ENCODE results near the gene TXNDC5. TPM values are rescaled to one million over a fixed set of nuclear protein-coding genes. Genes with fewer than 3 reads are reported as not detected.
"Not testable (repeated sequence)": the region's sequence is repeated elsewhere in the genome, so short reads cannot be mapped to it uniquely, and the experiment has no call there.

TXNDC5 gene
- total RNA-seq, 3 donors from 2014 or later: 123 to 191 (median 165) TPM

GRCh38 chr6:7901780-7902179 is 8.8 kb downstream of the TXNDC5 start:
- Histone ChIP-seq H3K27ac (no peak overlapping the region), H3K4me3 (no peak overlapping the region), H3K36me3 (no peaks in the 10 kb centered on the region), H3K9me3 (no peaks in the 10 kb centered on the region), H3K4me1 (no peaks in the 10 kb centered on the region), H3K27me3 (no peaks in the 10 kb centered on the region)
- no peak for DNase-seq (ENCODE audit: low spot score in 2 of 2)
- intact Hi-C loops (cut with DNase I; ENCODE audit: low total_unique reads): no loop called here
- TF ChIP-seq CTCF (IDR thresholded peaks at IDR 0.05) (no peak), POLR2AphosphoS5 (IDR thresholded peaks at IDR 0.05) (no peak), POLR2A (IDR thresholded peaks at IDR 0.05) (no peak)

GRCh38 chr6:7901056-7901455 is 9.5 kb downstream of the TXNDC5 start:
- intact Hi-C loops (cut with DNase I; ENCODE audit: low total_unique reads): no loop called here
- H3K9me3 ChIP-seq: no peaks in the 10 kb centered on the region
- H3K36me3 ChIP-seq: no peaks in the 10 kb centered on the region

GRCh38 chr6:7900621-7901020 is 10.0 kb downstream of the TXNDC5 start:
- Histone ChIP-seq H3K4me1 (no peaks in the 10 kb centered on the region), H3K36me3 (no peaks in the 10 kb centered on the region), H3K27me3 (no peaks in the 10 kb centered on the region), H3K9me3 (no peaks in the 10 kb centered on the region), H3K27ac (no peak overlapping the region), H3K4me3 (no peak overlapping the region)
- TF ChIP-seq POLR2AphosphoS5 (IDR thresholded peaks at IDR 0.05): no peak
- no peak for TF ChIP-seq CTCF (IDR thresholded peaks at IDR 0.05)
- no peak for TF ChIP-seq POLR2A (IDR thresholded peaks at IDR 0.05)
- no peak for DNase-seq (ENCODE audit: low spot score in 2 of 2)
- intact Hi-C loops (cut with DNase I; ENCODE audit: low total_unique reads): no loop called here

More at GRCh38 chr6:7901056-7901455, 9.5 kb downstream of the TXNDC5 start:
- DNase-seq (ENCODE audit: low spot score in 2 of 2): no peak
- H3K27ac ChIP-seq: no peak overlapping the region
- H3K4me3 ChIP-seq: no peak overlapping the region
- TF ChIP-seq POLR2AphosphoS5 (IDR thresholded peaks at IDR 0.05): no peak
- TF ChIP-seq POLR2A (IDR thresholded peaks at IDR 0.05): no peak
- no peak for TF ChIP-seq CTCF (IDR thresholded peaks at IDR 0.05)
- H3K4me1 ChIP-seq: no peaks in the 10 kb centered on the region
- H3K27me3 ChIP-seq: no peaks in the 10 kb centered on the region

GRCh38 chr6:7899889-7900213 is 10.7 kb downstream of the TXNDC5 start:
- Histone ChIP-seq H3K9me3 (no peaks in the 10 kb centered on the region), H3K4me1 (no peaks in the 10 kb centered on the region), H3K27ac (no peak overlapping the region), H3K4me3 (no peak overlapping the region), H3K36me3 (peaks cover 1% of the 10 kb centered on the region), H3K27me3 (no peaks in the 10 kb centered on the region)
- no peak for TF ChIP-seq POLR2A (IDR thresholded peaks at IDR 0.05)
- TF ChIP-seq CTCF (IDR thresholded peaks at IDR 0.05): no peak
- TF ChIP-seq POLR2AphosphoS5 (IDR thresholded peaks at IDR 0.05): no peak
- no peak for DNase-seq (ENCODE audit: low spot score in 2 of 2)
- intact Hi-C loops (cut with DNase I; ENCODE audit: low total_unique reads): no loop called here

GRCh38 chr6:7899101-7899888 is 11.3 kb downstream of the TXNDC5 start:
- Histone ChIP-seq H3K4me1 (no peaks in the 10 kb centered on the region), H3K4me3 (no peak overlapping the region), H3K27me3 (no peaks in the 10 kb centered on the region), H3K9me3 (no peaks in the 10 kb centered on the region), H3K36me3 (peaks cover 4% of the 10 kb centered on the region), H3K27ac (no peak overlapping the region)
- TF ChIP-seq CTCF (IDR thresholded peaks at IDR 0.05) (no peak), POLR2A (IDR thresholded peaks at IDR 0.05) (no peak), POLR2AphosphoS5 (IDR thresholded peaks at IDR 0.05) (no peak)
- intact Hi-C loops (cut with DNase I; ENCODE audit: low total_unique reads): no loop called here
- DNase-seq (ENCODE audit: low spot score in 2 of 2): peak in 1 of 2 donors; percentile 14

GRCh38 chr6:7898193-7898586 is 12.4 kb downstream of the TXNDC5 start:
- H3K27ac ChIP-seq; H3K36me3 ChIP-seq; H3K4me3 ChIP-seq; H3K4me1 ChIP-seq; intact Hi-C loops (cut with DNase I; ENCODE audit: low total_unique reads); DNase-seq (ENCODE audit: low spot score in 2 of 2); H3K9me3 ChIP-seq; H3K27me3 ChIP-seq: not testable (repeated sequence)
